Neural cell (in vitro differentiated cells): ENCODE measurements around the gene MYO19. TPM values are rescaled to one million over a fixed set of nuclear protein-coding genes. Genes with fewer than 3 reads are reported as not detected.
A peak's percentile ranks its signal among the peaks of the same experiment; 100 is the strongest.

ENCODE experiments used
- H2AFZ ChIP-seq: fragments of 200-600, 300-800 bp; sonication (generic), shearing (Covaris generic); 2 replicates; pipeline ENCODE4 v1.6.0; 2014; ENCODE audit warnings: low read depth, mild to moderate bottlenecking, antibody characterized with exemption, low read length, moderate library complexity
- H3F3A ChIP-seq: fragments of 200-600 bp; shearing (Covaris generic); 2 replicates; pipeline ENCODE4 v1.6.1; 2016; ENCODE audit warnings: mild to moderate bottlenecking, moderate library complexity, mixed read lengths, antibody characterized with exemption, low read length; ENCODE audit not compliant: insufficient read depth, poor library complexity, severe bottlenecking
- H3K27ac ChIP-seq: fragments of 200-600, 300-800 bp; sonication (generic), shearing (Covaris generic); 2 replicates; pipeline ENCODE4 v1.5.1; 2014; ENCODE audit warnings: mild to moderate bottlenecking, low read length, moderate library complexity
- H3K27me3 ChIP-seq: fragments of 300-800, 200-600 bp; sonication (generic), shearing (Covaris generic); 2 replicates; pipeline ENCODE4 v1.6.0; 2014; ENCODE audit warnings: mild to moderate bottlenecking, low read depth, low read length, moderate library complexity; ENCODE audit not compliant: insufficient read depth
- H3K36me3 ChIP-seq: fragments of 300-800, 200-600 bp; sonication (generic), shearing (Covaris generic); 2 replicates; pipeline ENCODE4 v1.5.1; 2014; ENCODE audit warnings: mild to moderate bottlenecking, antibody characterized with exemption, low read length, moderate library complexity; ENCODE audit not compliant: insufficient read depth
- H3K4me2 ChIP-seq: fragments of 300-800, 200-600 bp; sonication (generic), shearing (Covaris generic); 2 replicates; pipeline ENCODE4 v1.6.0; 2014; ENCODE audit warnings: mild to moderate bottlenecking, low read length
- H3K4me3 ChIP-seq: fragments of 300-800, 200-600 bp; sonication (generic), shearing (Covaris generic); 2 replicates; pipeline ENCODE4 v1.5.1; 2014; ENCODE audit warnings: mild to moderate bottlenecking, low read length, moderate library complexity
- H3K79me2 ChIP-seq: fragments of 200-600 bp; shearing (Covaris generic); replicated peaks from 2 replicates; pipeline ENCODE4 v1.6.0; 2014; ENCODE audit warnings: mild to moderate bottlenecking, low read length, moderate library complexity; ENCODE audit not compliant: insufficient read depth
- H3K9ac ChIP-seq: fragments of 300-800, 200-600 bp; sonication (generic), shearing (Covaris generic); 2 replicates; pipeline ENCODE4 v1.6.1; 2016; ENCODE audit warnings: mild to moderate bottlenecking, low read length, mixed read lengths
- H3K9me2 ChIP-seq: fragments of 200-600 bp; shearing (Covaris generic); 2 replicates; pipeline ENCODE4 v1.6.1; 2016; ENCODE audit warnings: mild to moderate bottlenecking, low read length, mixed read lengths; ENCODE audit not compliant: insufficient read depth
- H3K9me3 ChIP-seq: fragments of 200-600, 300-800 bp; sonication (generic), shearing (Covaris generic); 2 replicates; pipeline ENCODE4 v1.6.1; 2016; ENCODE audit warnings: mild to moderate bottlenecking, mixed run types, low read length, moderate library complexity, mixed read lengths
- H4K20me1 ChIP-seq: fragments of 200-600 bp; shearing (Covaris generic); 2 replicates; pipeline ENCODE4 v1.6.1; 2016; ENCODE audit warnings: mild to moderate bottlenecking, mixed run types; ENCODE audit not compliant: insufficient read depth
- CTCF ChIP-seq: fragments of 450-650 bp; IDR thresholded peaks from 2 replicates; pipeline ENCODE4 v1.5.1; 2014; ENCODE audit warnings: antibody characterized with exemption, mild to moderate bottlenecking, moderate library complexity; ENCODE audit not compliant: poor library complexity, severe bottlenecking
- EP300 ChIP-seq: fragments of 450-650 bp; conservative IDR thresholded peaks from 2 replicates; pipeline ENCODE4 v1.6.1; 2014; ENCODE audit warnings: antibody characterized with exemption, mild to moderate bottlenecking, moderate library complexity; ENCODE audit not compliant: poor library complexity, severe bottlenecking
- EZH2 ChIP-seq: fragments of 200-600, 300-800 bp; shearing (Covaris generic), sonication (generic); IDR thresholded peaks from 2 replicates; pipeline ENCODE4 v1.6.1; 2014; ENCODE audit warnings: antibody characterized with exemption, low read length, borderline replicate concordance, mild to moderate bottlenecking; ENCODE audit not compliant: insufficient read depth, poor library complexity, severe bottlenecking
- MXI1 ChIP-seq: fragments of 450-650 bp; conservative IDR thresholded peaks from 2 replicates; pipeline ENCODE4 v1.6.1; 2014; ENCODE audit warnings: antibody characterized with exemption, mild to moderate bottlenecking; ENCODE audit not compliant: poor library complexity, severe bottlenecking
- POLR2AphosphoS5 ChIP-seq: IDR thresholded peaks from 2 replicates; pipeline ENCODE4 v1.6.1; 2012
- RAD21 ChIP-seq: fragments of 450-650 bp; conservative IDR thresholded peaks from 2 replicates; pipeline ENCODE4 v1.6.1; 2014; ENCODE audit warnings: antibody characterized with exemption, mild to moderate bottlenecking, moderate library complexity
- REST ChIP-seq: IDR thresholded peaks from 2 replicates; pipeline ENCODE4 v1.6.1; 2012; ENCODE audit warnings: borderline replicate concordance
- SMC3 ChIP-seq: fragments of 450-650 bp; conservative IDR thresholded peaks from 2 replicates; pipeline ENCODE4 v1.6.1; 2014; ENCODE audit warnings: antibody characterized with exemption, mild to moderate bottlenecking, moderate library complexity; ENCODE audit not compliant: poor library complexity
- TAF1 ChIP-seq: IDR thresholded peaks from 2 replicates; pipeline ENCODE4 v1.6.1; 2012; ENCODE audit warnings: low read depth
- polyA plus RNA-seq: library from polyadenylated mRNA; depleted of rRNA; stranded (reverse); fragments of >200 nt; gene quantifications from 2 replicates; pipeline ENCODE4 v1.2.3, GENCODE V29; 2014

MYO19 gene
- polyA plus RNA-seq, 1 donor from 2014 or later = 51.5 TPM

GRCh38 chr17:36544044-36544306 is 9.3 kb upstream of the MYO19 start:
- Histone ChIP-seq H2AFZ (peak overlapping the region; percentile 99), H3K27me3 (no peaks in the 10 kb centered on the region), H3K4me2 (peak overlapping the region; percentile 49), H3K4me3 (peak overlapping the region; percentile 99), H3K9ac (peak overlapping the region; percentile 100), H3K9me3 (no peaks in the 10 kb centered on the region), H3K27ac (peak overlapping the region; percentile 99), H3K36me3 (no peaks in the 10 kb centered on the region), H3K9me2 (no peaks in the 10 kb centered on the region), H4K20me1 (no peaks in the 10 kb centered on the region), H3F3A (peaks cover 4% of the 10 kb centered on the region), H3K79me2 (peaks cover 34% of the 10 kb centered on the region)
- TF ChIP-seq CTCF = no peak
- no peak for TF ChIP-seq EP300
- TF ChIP-seq MXI1 = no peak
- no peak for TF ChIP-seq EZH2
- TF ChIP-seq POLR2AphosphoS5 = no peak
- no peak for TF ChIP-seq TAF1
- TF ChIP-seq REST = no peak
- TF ChIP-seq RAD21 = no peak
- no peak for TF ChIP-seq SMC3

GRCh38 chr17:36542755-36543154 is 8.1 kb upstream of the MYO19 start:
- H3K4me3 ChIP-seq = no peak overlapping the region
- peaks cover 4% of the 10 kb centered on the region for H3F3A ChIP-seq
- H3K27me3 ChIP-seq = no peaks in the 10 kb centered on the region
- TF ChIP-seq REST (no peak), CTCF (no peak), POLR2AphosphoS5 (no peak), TAF1 (no peak)
- H3K79me2 ChIP-seq = peaks cover 24% of the 10 kb centered on the region
- H3K27ac ChIP-seq = no peak overlapping the region
- no peak overlapping the region for H3K4me2 ChIP-seq
- H3K9ac ChIP-seq = no peak overlapping the region
- H3K36me3 ChIP-seq = no peaks in the 10 kb centered on the region
- no peaks in the 10 kb centered on the region for H3K9me2 ChIP-seq
- H3K9me3 ChIP-seq = no peaks in the 10 kb centered on the region
- no peaks in the 10 kb centered on the region for H4K20me1 ChIP-seq
- no peak overlapping the region for H2AFZ ChIP-seq
